ENCODE measurements around the gene LHX4. TPM values are rescaled to one million over a fixed set of nuclear protein-coding genes. Genes with fewer than 3 reads are reported as not detected.

Gene LHX4
- total and polyA plus RNA-seq, 2 experiments from 2014 or later = 0.30 TPM; not detected in 1

DNA sequence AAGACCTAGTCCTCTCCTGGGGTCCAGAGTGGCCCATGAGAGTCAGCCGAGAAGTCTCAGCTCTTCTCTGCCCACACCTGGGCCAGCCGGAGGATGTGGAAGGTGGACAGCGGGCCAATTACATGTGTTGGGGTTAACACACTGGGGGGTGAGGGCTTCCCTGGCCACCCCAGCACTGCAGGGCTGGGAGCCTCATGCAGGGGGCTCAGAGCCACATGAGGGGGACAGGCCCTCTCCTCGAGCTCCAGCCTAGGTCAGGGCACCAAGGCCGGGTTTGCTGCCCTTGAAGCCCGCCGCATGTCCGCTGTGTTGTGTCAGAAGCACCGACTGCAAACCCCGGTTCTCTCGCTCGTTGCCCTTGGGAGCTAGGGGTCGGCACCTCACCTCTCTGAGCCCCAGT lies 30.5 kb downstream of the LHX4 start:
- no peak overlapping the region for H3K4me2 ChIP-seq (ENCODE audit: unreplicated experiment)
- no peaks in the 10 kb centered on the region for H3F3A ChIP-seq (ENCODE audit: insufficient read depth)
- in situ Hi-C loops (cut with MboI) = no loop called here
- WGBS, 2 experiments (ENCODE audit: low coverage in 1 of 2, low lambda C conversion rate in 2 of 2, missing lambda C conversion rate in 2 of 2) = 69 to 71% methylated on average over 10 to 13 of the region's 13 CpGs
- DNase-seq = no peak
- H2AFZ ChIP-seq = no peak overlapping the region
- H3K9me3 ChIP-seq (ENCODE audit: low read depth) = no peaks in the 10 kb centered on the region
- H3K9ac ChIP-seq = no peak overlapping the region
- H4K20me1 ChIP-seq (ENCODE audit: insufficient read depth) = no peaks in the 10 kb centered on the region
- no peak overlapping the region for H3K27ac ChIP-seq
- no peaks in the 10 kb centered on the region for H3K4me1 ChIP-seq (ENCODE audit: insufficient read depth)
- no peaks in the 10 kb centered on the region for H3K79me2 ChIP-seq (ENCODE audit: insufficient read depth)
- no peaks in the 10 kb centered on the region for H3K36me3 ChIP-seq (ENCODE audit: low read depth)
- TF ChIP-seq EZH2phosphoT487 (IDR thresholded peaks at IDR 0.05; ENCODE audit: insufficient read depth, low read depth) (no peak), EZH2 (IDR thresholded peaks at IDR 0.05; ENCODE audit: insufficient read depth, poor library complexity, severe bottlenecking) (no peak)
- H3K27me3 ChIP-seq (replicated peaks; ENCODE audit: insufficient read depth) = peaks cover 16% of the 10 kb centered on the region
- no peak overlapping the region for H3K4me3 ChIP-seq
- H3K9me2 ChIP-seq (ENCODE audit: insufficient read depth) = no peaks in the 10 kb centered on the region

DNA sequence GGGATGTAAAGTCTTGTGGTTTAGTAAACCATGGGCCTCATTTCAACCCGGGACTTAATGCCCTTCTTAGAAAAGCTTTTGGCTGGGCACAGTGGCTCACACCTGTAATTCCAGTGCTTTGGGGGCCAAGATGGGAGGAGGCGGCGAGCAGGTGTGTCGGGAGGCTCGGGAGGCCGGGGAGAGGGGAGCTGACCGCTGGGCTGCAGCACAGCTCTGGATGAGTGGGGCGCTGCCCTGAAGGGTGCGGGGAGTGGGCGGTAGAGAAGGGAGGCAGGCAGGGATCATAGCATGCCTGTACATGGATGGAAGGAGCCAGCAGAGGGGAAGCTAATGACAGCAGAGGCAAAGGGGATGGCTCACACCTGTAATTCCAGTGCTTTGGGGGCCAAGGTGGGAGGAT lies 31.0 kb downstream of the LHX4 start:
- no peaks in the 10 kb centered on the region for H3F3A ChIP-seq (ENCODE audit: insufficient read depth)
- WGBS, 2 experiments (ENCODE audit: low coverage in 1 of 2, low lambda C conversion rate in 2 of 2, missing lambda C conversion rate in 2 of 2) = 62 to 67% methylated on average over 10 of the region's 10 CpGs
- TF ChIP-seq EZH2phosphoT487 (IDR thresholded peaks at IDR 0.05; ENCODE audit: insufficient read depth, low read depth) (no peak), EZH2 (IDR thresholded peaks at IDR 0.05; ENCODE audit: insufficient read depth, poor library complexity, severe bottlenecking) (no peak)
- in situ Hi-C loops (cut with MboI) = no loop called here
- no peak overlapping the region for H3K4me2 ChIP-seq (ENCODE audit: unreplicated experiment)
- no peak overlapping the region for H3K4me3 ChIP-seq
- H3K9me3 ChIP-seq (ENCODE audit: low read depth) = no peaks in the 10 kb centered on the region
- H3K9ac ChIP-seq = no peak overlapping the region
- H3K9me2 ChIP-seq (ENCODE audit: insufficient read depth) = no peaks in the 10 kb centered on the region
- H4K20me1 ChIP-seq (ENCODE audit: insufficient read depth) = no peaks in the 10 kb centered on the region
- H3K27ac ChIP-seq = no peak overlapping the region
- no peak overlapping the region for H2AFZ ChIP-seq
- H3K27me3 ChIP-seq (replicated peaks; ENCODE audit: insufficient read depth) = peaks cover 16% of the 10 kb centered on the region
- no peaks in the 10 kb centered on the region for H3K4me1 ChIP-seq (ENCODE audit: insufficient read depth)
- H3K36me3 ChIP-seq (ENCODE audit: low read depth) = no peaks in the 10 kb centered on the region
- no peaks in the 10 kb centered on the region for H3K79me2 ChIP-seq (ENCODE audit: insufficient read depth)
- no peak for DNase-seq

DNA sequence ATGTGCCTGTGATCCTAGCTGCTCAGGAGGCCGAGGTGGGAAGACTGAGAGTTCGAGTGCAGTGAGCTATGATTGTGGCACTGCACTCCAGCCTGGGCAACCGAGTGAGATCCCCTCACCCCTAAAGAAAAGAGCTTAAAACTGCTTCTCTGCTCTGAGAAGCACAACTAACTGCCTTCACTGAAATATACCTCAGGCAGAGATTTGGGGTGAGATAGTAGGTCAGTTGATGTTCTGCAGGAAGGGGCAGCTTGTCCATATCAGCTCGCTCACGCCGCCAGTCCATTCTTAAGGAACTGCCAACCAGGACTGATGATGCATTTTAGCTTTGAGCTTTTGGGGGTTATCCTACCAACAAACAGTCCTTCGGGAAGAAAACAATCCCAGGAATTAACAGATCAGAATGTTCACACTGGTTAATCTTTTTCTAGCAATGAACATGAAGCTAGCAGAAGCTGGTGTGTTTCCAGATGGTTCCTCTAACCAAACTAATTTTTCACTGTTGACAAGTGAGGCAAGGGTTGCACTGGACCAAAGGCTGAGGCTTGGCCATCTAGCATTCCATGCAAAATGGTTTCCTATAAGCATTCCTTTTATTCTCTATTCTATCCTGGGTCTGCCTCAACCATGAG lies 31.6 kb downstream of the LHX4 start:
- Histone ChIP-seq H2AFZ (no peak overlapping the region), H3K36me3 (ENCODE audit: low read depth) (no peaks in the 10 kb centered on the region), H3K4me1 (ENCODE audit: insufficient read depth) (no peaks in the 10 kb centered on the region), H3K9me2 (ENCODE audit: insufficient read depth) (no peaks in the 10 kb centered on the region), H3K27me3 (replicated peaks; ENCODE audit: insufficient read depth) (peaks cover 16% of the 10 kb centered on the region), H3K27ac (no peak overlapping the region), H3K4me3 (no peak overlapping the region), H3K9ac (no peak overlapping the region), H3K9me3 (ENCODE audit: low read depth) (no peaks in the 10 kb centered on the region), H4K20me1 (ENCODE audit: insufficient read depth) (no peaks in the 10 kb centered on the region), H3K79me2 (ENCODE audit: insufficient read depth) (no peaks in the 10 kb centered on the region), H3F3A (ENCODE audit: insufficient read depth) (no peaks in the 10 kb centered on the region), H3K4me2 (ENCODE audit: unreplicated experiment) (no peak overlapping the region)
- 75 to 76% methylated on average over 7 of the region's 7 CpGs for WGBS, 2 experiments (ENCODE audit: low coverage in 1 of 2, low lambda C conversion rate in 2 of 2, missing lambda C conversion rate in 2 of 2)
- in situ Hi-C loops (cut with MboI) = no loop called here
- no peak for DNase-seq
- TF ChIP-seq EZH2phosphoT487 (IDR thresholded peaks at IDR 0.05; ENCODE audit: insufficient read depth, low read depth) = no peak

DNA sequence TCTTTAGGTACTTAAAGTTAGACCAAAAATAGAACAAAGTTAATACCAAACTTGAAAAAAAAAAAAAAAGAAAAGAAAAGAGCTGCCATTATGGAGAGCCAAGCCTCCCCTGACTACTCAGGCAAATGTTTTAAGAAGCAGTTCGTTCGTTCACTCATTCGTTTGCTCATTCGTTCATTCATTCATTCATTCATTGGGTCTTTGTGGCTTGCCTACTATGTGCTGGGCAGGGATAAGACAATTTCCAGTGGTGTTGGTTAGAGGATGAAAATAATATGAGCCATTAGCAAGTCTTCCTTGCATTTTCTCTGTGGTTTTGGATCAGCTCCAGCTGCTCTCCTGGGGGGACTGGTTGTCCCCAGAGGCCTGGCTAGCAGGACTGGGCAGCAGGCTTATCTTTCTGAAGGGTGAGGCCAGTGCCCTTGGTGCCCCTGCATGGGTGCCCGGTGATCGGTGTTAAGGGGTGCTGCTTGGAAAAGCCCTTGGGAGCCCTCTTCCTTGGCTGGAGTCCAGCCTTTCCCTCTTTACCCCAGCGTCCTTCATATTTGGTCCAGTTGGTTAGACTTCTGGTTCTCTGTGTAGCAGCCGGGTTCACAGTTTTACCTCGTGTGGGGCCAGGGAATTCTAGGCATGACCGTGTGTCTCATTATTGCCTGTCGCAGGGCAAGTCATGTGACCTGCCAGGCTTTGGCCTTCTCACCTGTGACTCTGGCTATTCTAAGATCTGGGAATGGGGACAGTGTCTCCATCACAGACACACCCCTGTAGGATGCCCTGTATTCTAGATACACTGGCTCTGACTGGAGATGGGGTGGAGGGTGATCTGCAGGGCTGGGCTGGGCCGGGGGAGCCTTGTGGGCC lies 32.8 kb downstream of the LHX4 start:
- H3K4me2 ChIP-seq (ENCODE audit: unreplicated experiment) = no peak overlapping the region
- H2AFZ ChIP-seq = no peak overlapping the region
- no peak for TF ChIP-seq EZH2 (IDR thresholded peaks at IDR 0.05; ENCODE audit: insufficient read depth, poor library complexity, severe bottlenecking)
- TF ChIP-seq EZH2phosphoT487 (IDR thresholded peaks at IDR 0.05; ENCODE audit: insufficient read depth, low read depth) = no peak
- no peak for DNase-seq
- H3K27ac ChIP-seq = no peak overlapping the region
- H3K9ac ChIP-seq = no peak overlapping the region
- no peak overlapping the region for H3K4me3 ChIP-seq
- WGBS, 2 experiments (ENCODE audit: low coverage in 1 of 2, low lambda C conversion rate in 2 of 2, missing lambda C conversion rate in 2 of 2) = 64 to 75% methylated on average over 11 to 12 of the region's 12 CpGs
- H3F3A ChIP-seq (ENCODE audit: insufficient read depth) = no peaks in the 10 kb centered on the region
- no peaks in the 10 kb centered on the region for H4K20me1 ChIP-seq (ENCODE audit: insufficient read depth)
- no peaks in the 10 kb centered on the region for H3K36me3 ChIP-seq (ENCODE audit: low read depth)
- in situ Hi-C loops (cut with MboI) = no loop called here
- H3K4me1 ChIP-seq (ENCODE audit: insufficient read depth) = no peaks in the 10 kb centered on the region
- H3K79me2 ChIP-seq (ENCODE audit: insufficient read depth) = no peaks in the 10 kb centered on the region
- peaks cover 16% of the 10 kb centered on the region for H3K27me3 ChIP-seq (replicated peaks; ENCODE audit: insufficient read depth)
- H3K9me3 ChIP-seq (ENCODE audit: low read depth) = no peaks in the 10 kb centered on the region
- no peaks in the 10 kb centered on the region for H3K9me2 ChIP-seq (ENCODE audit: insufficient read depth)
